ENCODE measurements around the gene HSP90AA1. TPM values are rescaled to one million over a fixed set of nuclear protein-coding genes. Genes with fewer than 3 reads are reported as not detected.

Gene HSP90AA1
- total and polyA plus RNA-seq, 3 donors from 2014 or later: 385 to 638 (median 519) TPM

GRCh38 chr14:102037686-102038085 lies 49.2 kb downstream of the HSP90AA1 start:
- no peaks in the 10 kb centered on the region for H3K27me3 ChIP-seq
- 48 to 70% methylated on average over 1 of the region's 1 CpG for WGBS, 2 donors
- DNase-seq: no peak
- no peaks in the 10 kb centered on the region for H3K4me1 ChIP-seq
- TF ChIP-seq POLR2A (IDR thresholded peaks at IDR 0.05): no peak
- TF ChIP-seq, protein P1, sequence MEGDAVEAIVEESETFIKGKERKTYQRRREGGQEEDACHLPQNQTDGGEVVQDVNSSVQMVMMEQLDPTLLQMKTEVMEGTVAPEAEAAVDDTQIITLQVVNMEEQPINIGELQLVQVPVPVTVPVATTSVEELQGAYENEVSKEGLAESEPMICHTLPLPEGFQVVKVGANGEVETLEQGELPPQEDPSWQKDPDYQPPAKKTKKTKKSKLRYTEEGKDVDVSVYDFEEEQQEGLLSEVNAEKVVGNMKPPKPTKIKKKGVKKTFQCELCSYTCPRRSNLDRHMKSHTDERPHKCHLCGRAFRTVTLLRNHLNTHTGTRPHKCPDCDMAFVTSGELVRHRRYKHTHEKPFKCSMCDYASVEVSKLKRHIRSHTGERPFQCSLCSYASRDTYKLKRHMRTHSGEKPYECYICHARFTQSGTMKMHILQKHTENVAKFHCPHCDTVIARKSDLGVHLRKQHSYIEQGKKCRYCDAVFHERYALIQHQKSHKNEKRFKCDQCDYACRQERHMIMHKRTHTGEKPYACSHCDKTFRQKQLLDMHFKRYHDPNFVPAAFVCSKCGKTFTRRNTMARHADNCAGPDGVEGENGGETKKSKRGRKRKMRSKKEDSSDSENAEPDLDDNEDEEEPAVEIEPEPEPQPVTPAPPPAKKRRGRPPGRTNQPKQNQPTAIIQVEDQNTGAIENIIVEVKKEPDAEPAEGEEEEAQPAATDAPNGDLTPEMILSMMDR (IDR thresholded peaks at IDR 0.05): no peak
- no peak overlapping the region for H3K27ac ChIP-seq
- H3K9me3 ChIP-seq: no peaks in the 10 kb centered on the region
- H3K4me3 ChIP-seq: no peak overlapping the region
- intact Hi-C loops (cut with DNase I; ENCODE audit: low total_unique reads): no loop called here
- H3K36me3 ChIP-seq (ENCODE audit: low read depth, missing control alignments): no peaks in the 10 kb centered on the region

- no peak for TF ChIP-seq POLR2A (IDR thresholded peaks at IDR 0.05)
- no peaks in the 10 kb centered on the region for H3K4me1 ChIP-seq
- no peak for DNase-seq
- H3K27me3 ChIP-seq: no peaks in the 10 kb centered on the region
- no peak overlapping the region for H3K4me3 ChIP-seq
- H3K36me3 ChIP-seq (ENCODE audit: low read depth, missing control alignments): no peaks in the 10 kb centered on the region
- 94 to 96% methylated on average over 9 of the region's 9 CpGs for WGBS, 2 donors
- H3K9me3 ChIP-seq: no peaks in the 10 kb centered on the region
- no peak overlapping the region for H3K27ac ChIP-seq
- intact Hi-C loops (cut with DNase I; ENCODE audit: low total_unique reads): no loop called here
Observed at GRCh38 chr14:102035914-102036313, 50.9 kb downstream of the HSP90AA1 start.

DNA sequence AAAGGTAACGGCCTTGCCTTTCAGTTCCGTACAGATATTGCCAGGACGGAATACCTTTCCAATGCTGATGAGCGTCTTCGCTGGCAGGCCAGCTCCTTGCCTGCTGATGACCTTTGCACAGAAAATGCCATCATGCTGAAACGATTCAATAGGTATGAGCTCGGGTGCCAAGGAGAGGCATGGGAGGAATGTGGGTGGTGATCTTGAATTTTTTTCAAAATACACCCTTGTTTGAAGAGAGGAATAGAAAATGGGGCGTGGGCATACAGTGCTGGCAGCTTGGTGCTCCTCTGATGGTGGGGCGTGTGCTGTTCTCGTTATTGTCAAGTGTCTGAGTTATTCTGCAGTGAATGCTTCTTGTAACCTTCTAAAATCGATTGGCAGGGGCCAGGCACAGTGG lies 52.5 kb downstream of the HSP90AA1 start:
- Histone ChIP-seq H3K27me3 (no peaks in the 10 kb centered on the region), H3K4me1 (no peaks in the 10 kb centered on the region), H3K9me3 (no peaks in the 10 kb centered on the region), H3K4me3 (no peak overlapping the region), H3K36me3 (ENCODE audit: low read depth, missing control alignments) (no peaks in the 10 kb centered on the region), H3K27ac (no peak overlapping the region)
- intact Hi-C loops (cut with DNase I; ENCODE audit: low total_unique reads): no loop called here
- TF ChIP-seq, protein P1 (IDR thresholded peaks at IDR 0.05): no peak
- TF ChIP-seq POLR2A (IDR thresholded peaks at IDR 0.05): no peak
- no peak for DNase-seq
- 92 to 94% methylated on average over 11 of the region's 11 CpGs for WGBS, 2 donors

- intact Hi-C loops (cut with DNase I; ENCODE audit: low total_unique reads): no loop called here
- 93 to 98% methylated on average over 7 to 13 of the region's 13 CpGs for WGBS, 2 donors
- no peak overlapping the region for H3K4me3 ChIP-seq
- no peak for DNase-seq
- H3K4me1 ChIP-seq: no peaks in the 10 kb centered on the region
- no peaks in the 10 kb centered on the region for H3K9me3 ChIP-seq
- H3K27me3 ChIP-seq: no peaks in the 10 kb centered on the region
- no peak overlapping the region for H3K27ac ChIP-seq
- TF ChIP-seq, protein P1 (IDR thresholded peaks at IDR 0.05): no peak
- TF ChIP-seq POLR2A (IDR thresholded peaks at IDR 0.05): no peak
- no peaks in the 10 kb centered on the region for H3K36me3 ChIP-seq (ENCODE audit: low read depth, missing control alignments)
Observed at GRCh38 chr14:102033241-102033640, 53.6 kb downstream of the HSP90AA1 start.

Small RNAs within 50 kb of the gene (small RNA-seq; reads per million reads assigned to genes)
- 0 reads per million in 2 donors for gene RN7SL472P

Other genes starting within 250 kb of the HSP90AA1 start
- 100 to 1,000 TPM; 538 to 691 TPM for gene DYNC1H1, start 122.5 kb downstream of the HSP90AA1 start, total RNA-seq
- gene DYNC1H1, start 122.5 kb downstream of the HSP90AA1 start, polyA plus RNA-seq (ENCODE audit: insufficient read depth, low read depth, low replicate concordance): 313 TPM
- gene WDR20, start 52.9 kb upstream of the HSP90AA1 start, total RNA-seq: 10 to 100 TPM; 46.5 to 56.4 TPM
- 69.2 TPM for gene WDR20, start 52.9 kb upstream of the HSP90AA1 start, polyA plus RNA-seq (ENCODE audit: insufficient read depth, low read depth, low replicate concordance)
- gene MOK, start 218.1 kb upstream of the HSP90AA1 start, total RNA-seq: 100 to 1,000 TPM; 157 to 188 TPM
- gene MOK, start 218.1 kb upstream of the HSP90AA1 start, polyA plus RNA-seq (ENCODE audit: insufficient read depth, low read depth, low replicate concordance): 171 TPM
- gene ZNF839, start 232.7 kb upstream of the HSP90AA1 start, total RNA-seq: 10 to 100 TPM; 41.4 to 55.4 TPM
- gene ZNF839, start 232.7 kb upstream of the HSP90AA1 start, polyA plus RNA-seq (ENCODE audit: insufficient read depth, low read depth, low replicate concordance): 59.0 TPM